GM18870 (cell line): ENCODE data around the gene CSK.
"Not testable (repeated sequence)": the region's sequence is repeated elsewhere in the genome, so short reads cannot be mapped to it uniquely, and the experiment has no call there.

Experiments
- ATAC-seq: cut with Tn5 transposase; IDR thresholded peaks from one replicate; pipeline ENCODE4 v1.9.1; 2021; ENCODE audit warnings: moderate library complexity; ENCODE audit not compliant: unreplicated experiment

The CSK gene

GRCh38 chr15:74770211-74770903, 11.5 kb upstream of the CSK start:
- no peak for ATAC-seq

DNA sequence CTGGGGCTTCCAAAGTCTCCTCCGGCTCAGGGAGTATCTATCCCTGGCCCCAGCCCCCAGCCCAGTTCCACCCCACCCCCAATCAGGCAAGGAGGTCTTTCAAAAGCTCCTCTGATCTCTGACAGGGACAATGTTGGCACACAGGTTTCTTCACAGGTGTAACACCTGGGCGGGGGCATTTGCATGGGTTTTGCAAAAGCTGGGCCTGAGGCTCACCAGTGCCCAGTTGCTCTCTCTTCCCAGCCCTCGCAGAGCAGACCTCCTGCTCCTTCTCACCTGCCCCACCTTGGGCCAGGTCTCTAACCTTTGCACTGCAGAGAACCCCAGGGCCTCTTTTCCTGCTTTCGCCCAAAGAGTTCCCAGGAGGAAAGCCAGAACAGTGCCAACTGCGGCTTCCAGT, 8.6 kb upstream of the CSK start:
- ATAC-seq = no peak

DNA sequence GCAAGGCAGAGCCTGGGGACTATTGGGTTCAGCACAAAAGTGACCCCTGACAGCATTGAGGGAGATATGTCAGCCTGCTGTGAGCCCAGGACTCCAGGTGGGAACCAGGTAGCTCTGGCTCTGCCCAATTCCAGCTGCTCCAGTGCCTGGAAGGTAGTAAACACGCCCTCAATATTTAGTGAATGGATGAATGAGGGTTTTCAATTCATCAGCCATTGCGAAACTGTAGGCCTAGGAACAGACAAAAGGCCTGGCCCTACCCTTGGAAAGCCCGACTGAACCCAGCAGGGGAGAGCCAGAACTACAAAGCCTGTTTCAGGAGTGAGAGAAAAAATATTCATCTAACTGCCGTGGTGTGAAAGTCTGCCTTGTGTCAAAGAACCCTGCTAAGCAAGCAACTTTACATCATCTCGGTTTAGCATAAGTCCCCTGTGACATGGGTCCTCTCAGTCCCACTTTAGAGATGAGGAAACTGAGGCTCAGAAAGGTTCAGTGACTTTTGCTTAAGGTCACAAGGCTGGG, 8.1 kb upstream of the CSK start:
- ATAC-seq = no peak

- no peak for ATAC-seq
These were observed 6.7 kb upstream of the CSK start for GRCh38 chr15:74775132-74775562.

DNA sequence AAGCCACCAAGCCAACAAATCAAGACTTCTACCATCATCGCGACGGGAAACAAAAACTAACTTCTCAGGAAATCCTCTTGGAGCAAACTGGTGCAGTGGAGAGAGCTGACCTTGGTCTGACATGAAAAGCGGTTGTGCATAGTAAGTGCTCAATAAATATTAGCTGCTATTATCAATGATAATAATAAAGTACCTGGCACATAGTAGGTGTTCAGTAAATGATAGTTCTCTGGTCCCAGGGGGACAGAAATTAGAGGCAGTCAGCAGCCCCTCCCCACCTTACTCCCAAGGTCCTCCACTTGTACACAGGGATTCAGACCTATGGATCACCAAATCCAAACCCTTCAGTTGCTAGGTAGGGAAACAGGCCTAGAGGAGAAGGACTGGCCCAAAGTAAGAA, 6.0 kb upstream of the CSK start:
- ATAC-seq = no peak

GRCh38 chr15:74776821-74777768, 4.8 kb upstream of the CSK start:
- ATAC-seq = peak; percentile 37

GRCh38 chr15:74777769-74778598, 3.9 kb upstream of the CSK start:
- ATAC-seq = no peak

DNA sequence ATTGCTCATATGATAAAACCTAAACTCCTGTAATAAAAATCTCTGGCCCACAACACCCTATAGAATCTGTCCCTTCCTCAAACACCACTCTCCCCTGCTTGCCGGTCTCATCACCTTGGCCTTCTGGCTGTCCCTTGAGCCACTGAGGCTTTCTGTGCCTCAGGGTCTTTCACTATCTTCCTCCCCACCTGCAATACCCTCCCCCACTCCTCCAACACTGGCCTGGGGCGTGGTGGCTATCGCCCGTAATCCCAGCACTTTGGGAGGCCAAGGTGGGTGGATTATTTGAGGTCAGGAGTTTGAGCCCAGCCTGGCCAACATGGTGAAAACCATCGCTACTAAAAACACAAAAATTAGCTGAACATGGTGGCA, 3.3 kb upstream of the CSK start:
- ATAC-seq = no peak

GRCh38 chr15:74779162-74779648, 2.7 kb upstream of the CSK start:
- ATAC-seq = no peak

DNA sequence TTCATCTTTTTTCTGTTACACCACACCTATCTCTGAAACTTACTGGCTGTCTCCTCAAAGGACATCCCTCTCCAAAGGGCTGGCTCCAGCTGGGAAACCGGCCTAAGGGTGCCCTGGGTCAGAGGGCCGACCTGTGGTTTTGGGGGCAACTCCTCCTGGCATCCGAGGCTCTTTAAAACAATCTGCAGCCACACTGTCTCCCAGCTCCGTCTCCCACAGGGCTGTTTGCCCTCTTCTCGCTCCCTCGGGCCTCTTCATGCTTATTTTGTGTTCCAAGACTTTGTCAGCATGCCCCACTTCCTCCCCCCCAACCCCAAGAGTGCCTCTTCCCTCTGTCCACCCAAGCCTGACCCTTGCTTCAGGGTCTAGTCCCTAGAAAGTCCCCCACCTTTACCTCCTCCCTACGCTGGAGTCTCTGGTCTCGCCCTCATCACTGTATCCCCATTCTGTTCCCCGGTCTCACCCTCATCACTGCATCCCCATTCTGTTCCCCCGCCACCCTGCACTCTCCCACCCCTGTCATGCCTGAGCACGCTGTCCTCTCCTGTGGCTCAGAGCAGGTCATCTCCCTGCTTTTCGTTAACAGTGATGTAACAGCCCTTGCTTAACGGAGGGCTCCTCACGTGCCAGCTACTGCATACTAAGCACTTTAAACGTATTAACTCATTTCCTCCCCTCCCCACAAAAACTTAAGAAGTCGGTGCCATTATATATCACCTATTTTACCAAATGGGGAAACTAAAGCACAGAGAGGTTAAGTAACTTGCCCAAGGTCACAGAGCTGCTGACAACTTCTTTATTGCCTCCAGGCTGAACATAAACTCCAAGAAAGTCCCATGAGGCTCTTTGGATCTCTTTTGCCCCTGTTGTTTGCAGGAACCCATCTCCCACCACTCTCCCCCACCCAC, 1.1 kb upstream of the CSK start:
- ATAC-seq = no peak

GRCh38 chr15:74782259-74783071, 585 bp downstream of the CSK start:
- no peak for ATAC-seq

DNA sequence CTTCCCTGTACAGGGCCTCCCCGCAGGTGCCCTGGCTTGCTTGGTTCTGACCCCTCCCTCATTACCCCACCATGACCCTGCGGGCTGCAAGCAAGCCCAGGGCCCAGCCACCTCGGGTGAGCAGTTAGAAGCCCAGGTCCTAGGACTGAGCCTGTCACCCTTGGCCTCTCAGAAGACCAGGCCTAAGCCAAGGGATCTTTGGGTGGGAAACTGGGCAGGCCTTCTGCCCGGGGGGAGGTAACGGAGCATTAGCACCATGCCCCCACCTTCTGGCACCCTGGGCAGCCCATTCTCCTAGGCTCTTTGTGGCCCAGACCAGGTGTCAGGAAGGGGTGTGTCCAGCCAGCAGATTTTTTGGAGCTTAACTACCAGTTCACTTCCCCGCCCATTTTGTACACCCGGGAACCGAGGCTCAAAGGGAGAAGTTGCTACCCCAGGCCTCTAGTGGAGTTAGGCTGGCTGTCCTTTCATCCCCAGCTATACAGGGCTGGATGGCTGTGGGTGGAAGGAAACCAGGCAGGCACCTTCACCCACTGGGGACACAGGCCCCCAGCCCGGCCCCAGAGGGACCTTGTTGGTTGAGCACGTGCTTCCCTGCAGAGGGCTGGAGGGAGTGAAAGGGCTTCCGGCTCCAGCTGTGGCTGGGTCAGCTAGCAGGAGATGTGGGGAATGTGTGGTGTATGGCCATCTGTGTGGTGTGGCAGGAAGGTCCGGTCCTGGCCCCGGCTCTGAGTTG, 1.4 kb downstream of the CSK start:
- ATAC-seq = no peak

DNA sequence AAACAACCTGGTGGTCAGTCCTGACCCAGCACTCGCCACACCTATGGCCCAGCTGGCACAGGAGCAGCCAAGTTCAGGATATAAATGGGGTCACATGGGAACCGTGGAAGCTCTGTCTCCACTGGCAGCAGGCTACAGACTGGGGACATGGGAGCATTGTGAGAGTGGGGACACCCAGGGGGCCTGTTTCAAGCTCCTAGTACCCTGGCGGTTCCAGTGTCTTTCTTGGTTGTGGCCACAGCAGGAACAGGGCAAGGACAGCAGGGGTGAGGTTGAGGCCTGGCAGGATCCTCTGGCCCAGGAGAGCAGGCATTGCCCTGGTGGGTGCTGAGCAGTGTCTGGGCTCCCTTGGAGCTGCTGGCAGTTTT, 1.9 kb downstream of the CSK start:
- no peak for ATAC-seq

- ATAC-seq = no peak
These were observed 2.7 kb downstream of the CSK start for GRCh38 chr15:74784426-74785193.

DNA sequence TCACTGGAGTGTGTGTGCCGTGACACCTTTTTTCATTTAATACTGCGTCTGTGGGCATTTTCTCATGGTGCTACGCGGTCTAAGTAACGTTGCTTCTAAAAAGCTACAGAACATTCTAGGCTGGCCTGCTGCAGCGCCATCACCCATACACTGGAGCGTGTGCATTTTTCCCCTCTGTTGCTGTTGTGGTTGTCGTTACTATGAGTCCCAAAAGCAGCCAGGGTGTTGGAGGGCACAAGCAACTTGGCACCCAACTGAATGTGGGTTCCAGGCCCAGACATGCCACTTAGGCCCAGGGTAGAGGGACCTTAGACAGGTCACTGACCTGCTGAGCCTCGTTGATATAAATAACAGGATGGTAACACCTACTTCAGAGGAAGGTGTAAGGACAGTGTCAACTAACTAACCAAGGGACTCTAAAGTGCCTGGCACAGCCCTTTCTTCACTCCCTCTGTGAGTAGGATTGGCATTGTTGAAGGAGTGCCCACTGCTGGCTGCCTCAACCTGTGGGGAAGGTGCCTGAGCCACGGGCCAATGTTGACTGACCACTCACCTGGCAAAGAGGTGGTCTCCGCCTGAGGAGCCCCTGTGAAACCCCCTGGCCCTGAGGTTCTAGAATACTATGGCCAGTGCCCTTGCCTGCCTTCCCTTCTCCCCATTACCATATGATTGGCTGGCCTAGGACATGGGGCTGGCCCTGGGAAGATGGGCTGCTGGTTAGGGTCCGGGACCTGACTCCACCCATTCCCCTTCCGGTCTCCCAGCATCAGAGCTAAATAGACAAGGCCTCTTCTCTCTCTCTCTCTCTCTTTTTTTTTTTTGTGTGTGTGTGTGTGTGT, 3.5 kb downstream of the CSK start:
- ATAC-seq = no peak

GRCh38 chr15:74786081-74786480, 4.2 kb downstream of the CSK start:
- not testable (repeated sequence) for ATAC-seq
